ENCODE measurements around the gene COPA. TPM values are rescaled to one million over a fixed set of nuclear protein-coding genes. Genes with fewer than 3 reads are reported as not detected.

COPA gene
- 337 and 425 TPM in 2 replicates for total RNA-seq

DNA sequence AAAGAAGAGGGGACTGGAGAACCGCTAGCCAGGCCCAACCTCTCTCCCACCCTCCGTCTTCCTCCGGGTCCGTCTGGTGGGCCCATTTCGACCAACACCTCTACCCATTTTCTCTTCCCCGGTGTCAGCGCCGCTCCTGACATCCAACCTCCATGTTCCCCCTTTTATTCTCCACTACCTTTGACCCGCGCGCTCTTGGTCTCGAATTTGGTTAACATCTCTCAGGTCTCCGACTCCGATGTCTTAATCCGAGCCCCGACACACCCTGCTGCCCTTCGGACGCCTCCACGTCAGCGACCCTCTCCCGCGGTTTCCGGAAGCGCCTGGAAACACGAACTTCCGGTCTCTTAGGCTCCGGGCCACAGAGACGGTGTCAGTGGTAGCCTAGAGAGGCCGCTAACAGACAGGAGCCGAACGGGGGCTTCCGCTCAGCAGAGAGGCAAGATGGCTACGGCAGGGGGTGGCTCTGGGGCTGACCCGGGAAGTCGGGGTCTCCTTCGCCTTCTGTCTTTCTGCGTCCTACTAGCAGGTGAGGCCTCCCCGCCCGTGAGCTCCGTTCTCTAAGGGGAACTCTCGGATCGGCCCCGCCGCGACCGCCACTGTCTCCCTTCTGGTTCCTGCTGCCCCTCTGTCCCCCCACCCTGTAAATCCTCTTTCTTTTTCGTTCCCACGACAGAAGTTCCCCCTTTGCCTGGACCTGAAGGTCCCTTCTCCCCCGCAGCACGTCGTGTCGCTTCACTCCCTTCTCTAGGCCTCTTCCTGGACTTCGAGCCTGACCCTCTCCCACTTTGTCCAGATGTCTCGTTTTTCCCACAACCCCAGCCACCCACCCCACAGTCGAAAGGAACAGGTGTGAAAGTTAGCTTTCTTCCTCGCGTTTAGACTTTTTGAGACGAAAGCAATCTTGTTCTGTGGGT lies at the start of gene COPA, which contains the start of gene NCSTN:
COPA (minus strand) TSS at position 298 of the 917 bp plus-strand sequence; CDS start at position 218, 80 bp downstream.
NCSTN (plus strand) TSS at position 431 of the 917 bp plus-strand sequence; CDS start at position 445, 14 bp downstream.

DNA sequence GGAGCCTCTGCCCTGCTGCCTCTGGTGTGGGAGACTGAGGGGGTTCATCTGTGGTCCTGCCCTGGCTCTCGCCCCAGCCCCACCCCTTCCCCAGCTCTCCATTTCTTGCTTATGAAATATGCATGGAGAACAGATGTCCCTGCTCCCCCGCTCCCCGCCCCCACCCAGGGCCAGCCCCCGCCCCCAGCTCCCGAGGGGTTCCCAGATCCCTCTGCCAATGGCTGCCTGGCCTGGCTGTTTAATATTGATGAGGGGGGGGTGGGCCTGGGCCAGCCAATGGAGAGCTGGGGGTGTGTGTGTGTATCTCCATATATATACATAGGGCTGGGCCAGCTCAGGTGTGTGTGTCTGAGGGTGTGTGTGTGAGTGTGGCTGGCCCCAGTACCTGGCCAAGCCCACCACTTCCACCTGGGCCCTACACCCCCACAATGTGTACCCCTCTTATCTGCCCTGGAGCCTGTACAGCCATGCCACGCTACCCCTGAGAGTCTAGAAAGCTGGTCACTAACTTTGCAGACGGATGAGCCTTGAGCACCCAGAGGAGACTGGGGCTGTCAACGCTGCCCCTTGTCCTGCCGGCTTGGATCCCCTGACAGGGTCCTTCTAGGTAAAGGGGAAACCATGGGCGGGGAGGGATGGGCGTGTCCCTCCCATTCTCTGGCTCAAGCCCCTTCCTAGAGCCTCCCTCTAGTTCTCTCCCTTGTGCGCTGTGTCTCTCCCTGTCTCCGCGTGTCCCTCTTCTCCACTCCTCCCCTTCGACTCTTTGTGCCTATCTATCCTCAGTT lies 23.9 kb upstream of the COPA start, which contains the start of gene NHLH1:
NHLH1 (plus strand) TSS at position 341 of the 785 bp plus-strand sequence. CDS start 3,661 bp downstream, outside the sequence.

DNA sequence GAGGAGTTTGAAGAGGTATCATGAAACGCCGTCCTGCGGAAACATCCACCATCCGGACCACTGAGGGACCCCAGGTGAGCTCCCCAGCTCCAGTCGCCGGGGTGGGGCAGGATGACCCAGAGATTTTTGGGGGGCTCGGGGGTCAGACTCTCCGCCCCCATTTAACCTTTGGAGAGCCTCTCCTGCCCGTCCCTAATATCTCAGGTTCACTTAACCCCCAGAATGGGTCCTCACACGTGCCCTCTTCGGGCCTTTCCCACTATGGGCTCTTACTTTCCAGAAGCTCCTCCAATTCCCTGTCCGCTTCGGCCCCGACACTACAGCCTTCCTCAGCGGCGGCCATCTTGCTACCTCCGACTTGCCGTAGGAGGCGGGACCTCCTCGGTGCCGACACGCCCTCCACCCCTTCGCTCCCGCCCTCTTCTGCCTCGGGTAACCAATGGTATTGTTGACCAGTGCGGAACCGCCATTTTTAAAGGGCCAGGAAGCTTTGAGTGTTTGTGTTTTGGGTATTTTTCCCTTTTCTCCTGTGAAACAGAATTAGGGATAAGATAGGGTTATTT lies 58.2 kb downstream of the COPA start, which contains the start of gene PEX19:
PEX19 (minus strand) TSS at position 352 of the 563 bp plus-strand sequence; CDS start at position 343, 9 bp downstream.

DNA sequence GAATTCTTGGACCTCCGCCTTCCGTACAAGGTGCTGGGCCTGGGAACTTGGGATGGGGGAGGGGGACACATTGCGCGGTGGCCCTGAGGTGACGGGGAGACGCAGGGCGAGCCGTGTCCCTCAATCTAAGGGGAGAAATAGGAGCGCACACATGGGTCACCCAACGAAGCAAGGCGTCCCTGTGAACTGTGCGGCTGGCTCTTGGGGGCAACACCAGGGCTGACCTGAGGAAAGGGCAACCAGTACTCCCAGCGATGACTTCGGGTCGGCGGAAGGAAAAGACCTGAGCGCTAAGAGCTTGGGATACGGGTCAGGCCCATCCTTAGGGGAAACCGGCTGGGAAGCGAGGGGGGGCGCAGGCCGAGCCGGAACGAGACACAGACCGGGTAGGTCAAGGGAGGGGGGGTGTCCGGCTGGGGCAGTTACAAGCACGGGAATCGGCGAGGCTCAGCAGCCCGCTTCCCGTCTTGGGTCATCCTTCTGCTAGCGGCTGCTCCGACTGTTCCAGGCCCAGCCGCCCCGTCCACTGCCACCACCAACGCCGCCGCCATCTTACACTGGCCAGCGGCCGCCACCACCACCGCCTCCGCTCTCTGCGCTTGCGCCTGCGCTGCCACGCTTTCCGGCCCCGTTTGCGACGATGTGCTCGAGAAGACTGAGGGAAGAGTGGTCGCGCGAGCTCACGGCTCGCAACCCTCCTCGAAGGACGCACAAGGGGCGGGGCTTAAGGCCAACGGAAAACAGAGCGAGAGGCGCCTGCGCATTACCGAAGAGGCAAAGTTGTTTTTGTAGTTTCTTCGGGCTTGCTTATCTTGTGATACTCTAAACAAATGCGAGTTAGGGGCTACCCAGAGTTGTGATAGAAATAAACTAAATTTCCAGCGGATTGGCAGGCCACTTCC lies 80.9 kb downstream of the COPA start, which contains the start of gene DCAF8:
DCAF8 (minus strand) TSS at position 657 of the 902 bp plus-strand sequence. CDS start 18,541 bp downstream, outside the sequence.

Other genes starting within 250 kb of the COPA start
- 16.0 and 38.5 TPM in 2 replicates for gene IGSF8, start 244.6 kb downstream of the COPA start, total RNA-seq
- 0.58 and 5.8 TPM in 2 replicates for gene ATP1A2, start 227.5 kb downstream of the COPA start, total RNA-seq
- not detected in 2 replicates for gene ATP1A4, start 191.6 kb downstream of the COPA start, total RNA-seq
- gene CASQ1, start 152.7 kb downstream of the COPA start, total RNA-seq = 0.83 TPM in 1 of 2 replicates, not detected in the other
- 80.4 and 137 TPM in 2 replicates for gene PEA15, start 137.9 kb downstream of the COPA start, total RNA-seq
- gene DCAF8, start 80.7 kb downstream of the COPA start, total RNA-seq = 111 TPM in 2 replicates
- gene PEX19, start 58.1 kb downstream of the COPA start, total RNA-seq = 62.0 and 86.7 TPM in 2 replicates
- 113 and 187 TPM in 2 replicates for gene NCSTN, start 133 bp upstream of the COPA start, total RNA-seq
- gene NHLH1, start 23.8 kb upstream of the COPA start, total RNA-seq = not detected in 2 replicates
- under 0.01 TPM in 1 of 2 replicates, not detected in the other for gene VANGL2, start 57.3 kb upstream of the COPA start, total RNA-seq
- not detected in 2 replicates for gene SLAMF6, start 180.0 kb upstream of the COPA start, total RNA-seq
- not detected in 2 replicates for gene CD84, start 236.2 kb upstream of the COPA start, total RNA-seq